ENCODE data around the gene HTR3D. TPM values are rescaled to one million over a fixed set of nuclear protein-coding genes. Genes with fewer than 3 reads are reported as not detected.

Gene HTR3D
- polyA plus RNA-seq, 3 donors from 2014 or later: not detected

Other genes starting within 250 kb of the HTR3D start
- not detected for gene MAP6D1, start 206.2 kb upstream of the HTR3D start, polyA plus RNA-seq
- 100 to 1,000 TPM in 2 of 3 donors, 10 to 100 TPM in 1; 82.7 to 180 (median 120) TPM for gene PARL, start 146.9 kb upstream of the HTR3D start, polyA plus RNA-seq
- 10 to 100 TPM; 11.3 to 12.7 (median 11.5) TPM for gene ABCC5, start 13.9 kb upstream of the HTR3D start, polyA plus RNA-seq
- gene HTR3C, start 21.3 kb downstream of the HTR3D start, polyA plus RNA-seq: not detected
- gene HTR3E, start 65.3 kb downstream of the HTR3D start, polyA plus RNA-seq: not detected
- 10 to 100 TPM; 34.6 to 51.5 (median 50.2) TPM for gene EIF2B5, start 103.6 kb downstream of the HTR3D start, polyA plus RNA-seq
- 10 to 100 TPM; 12.7 to 13.4 (median 13.2) TPM for gene DVL3, start 123.6 kb downstream of the HTR3D start, polyA plus RNA-seq
- gene AP2M1, start 143.1 kb downstream of the HTR3D start, polyA plus RNA-seq: 100 to 1,000 TPM; 270 to 364 (median 329) TPM
- 10 to 100 TPM; 19.1 to 47.1 (median 28.9) TPM for gene ABCF3, start 154.5 kb downstream of the HTR3D start, polyA plus RNA-seq
- not detected for gene VWA5B2, start 197.8 kb downstream of the HTR3D start, polyA plus RNA-seq
- 10 to 100 TPM; 35.7 to 62.5 (median 46.8) TPM for gene ALG3, start 217.2 kb downstream of the HTR3D start, polyA plus RNA-seq
- 1 to 10 TPM; 1.7 to 5.4 (median 3.3) TPM for gene EEF1AKMT4, start 217.9 kb downstream of the HTR3D start, polyA plus RNA-seq
- not detected for gene CAMK2N2, start 229.8 kb downstream of the HTR3D start, polyA plus RNA-seq
- not detected for gene ECE2, start 244.3 kb downstream of the HTR3D start, polyA plus RNA-seq